Brain microvascular endothelial cell (primary cell): Measurements from ENCODE around the gene GALNT18.

Experiments used
- DNase-seq: peaks from one replicate; pipeline ENCODE4 v3.0.0-alpha.2; 2020
- H3K27ac ChIP-seq: fragments of 250-450 bp; sonication (Bioruptor Pico); 2 replicates; pipeline ENCODE4 v1.5.1; 2020; ENCODE audit warnings: mild to moderate bottlenecking, moderate library complexity
- H3K27me3 ChIP-seq: fragments of 250-450 bp; sonication (Bioruptor Pico); replicated peaks from 2 replicates; pipeline ENCODE4 v1.5.1; 2020; ENCODE audit warnings: mild to moderate bottlenecking
- H3K36me3 ChIP-seq: fragments of 250-450 bp; sonication (Bioruptor Pico); replicated peaks from 2 replicates; pipeline ENCODE4 v1.5.1; 2020; ENCODE audit warnings: mild to moderate bottlenecking
- H3K4me3 ChIP-seq: 2 replicates; pipeline ENCODE4 v1.5.1; 2011; ENCODE audit warnings: low read depth, mild to moderate bottlenecking, control low read depth, low read length, moderate library complexity
- CTCF ChIP-seq: IDR thresholded peaks from 2 replicates; pipeline ENCODE4 v1.5.1; 2011; ENCODE audit warnings: low read depth, mild to moderate bottlenecking, moderate library complexity, low read length, control low read depth, inconsistent platforms; ENCODE audit errors: missing control alignments
- in situ Hi-C: cut with HindIII; loops from 2 replicates; pipeline ENCODE4 v1.10.0; 2017; ENCODE audit warnings: low sequenced_read_pairs, low pct_ligation_motif_present

Gene GALNT18

GRCh38 chr11:11491589-11491988, 130.2 kb downstream of the GALNT18 start:
- TF ChIP-seq CTCF = no peak
- Histone ChIP-seq H3K27ac (no peak overlapping the region), H3K36me3 (no peaks in the 10 kb centered on the region), H3K27me3 (no peaks in the 10 kb centered on the region), H3K4me3 (no peak overlapping the region)
- in situ Hi-C loops = no loop called here
- no peak for DNase-seq

- H3K27ac ChIP-seq = no peak overlapping the region
- H3K36me3 ChIP-seq = no peaks in the 10 kb centered on the region
- TF ChIP-seq CTCF = no peak
- no peaks in the 10 kb centered on the region for H3K27me3 ChIP-seq
- DNase-seq = no peak
- in situ Hi-C loops = no loop called here
- H3K4me3 ChIP-seq = no peak overlapping the region
Measured at GRCh38 chr11:11491014-11491413, 130.8 kb downstream of the GALNT18 start.

GRCh38 chr11:11486423-11486822, 135.4 kb downstream of the GALNT18 start:
- H3K36me3 ChIP-seq = no peaks in the 10 kb centered on the region
- H3K27ac ChIP-seq = no peak overlapping the region
- H3K27me3 ChIP-seq = no peaks in the 10 kb centered on the region
- in situ Hi-C loops = no loop called here
- TF ChIP-seq CTCF = no peak
- H3K4me3 ChIP-seq = no peak overlapping the region
- DNase-seq = no peak

GRCh38 chr11:11486002-11486401, 135.8 kb downstream of the GALNT18 start:
- TF ChIP-seq CTCF = no peak
- in situ Hi-C loops = no loop called here
- Histone ChIP-seq H3K36me3 (no peaks in the 10 kb centered on the region), H3K4me3 (no peak overlapping the region), H3K27me3 (no peaks in the 10 kb centered on the region), H3K27ac (no peak overlapping the region)
- DNase-seq = no peak

- in situ Hi-C loops = no loop called here
Measured at GRCh38 chr11:11483627-11484026, 138.2 kb downstream of the GALNT18 start.

More at GRCh38 chr11:11483627-11484026, 138.2 kb downstream of the GALNT18 start:
- no peak overlapping the region for H3K27ac ChIP-seq
- no peak for DNase-seq
- no peaks in the 10 kb centered on the region for H3K36me3 ChIP-seq
- no peak overlapping the region for H3K4me3 ChIP-seq
- no peak for TF ChIP-seq CTCF
- H3K27me3 ChIP-seq = no peaks in the 10 kb centered on the region
